GM19452 (cell line): ENCODE results near the gene ITGA8.
"Not testable (repeated sequence)": the region's sequence is repeated elsewhere in the genome, so short reads cannot be mapped to it uniquely, and the experiment has no call there.

Source experiments
- ATAC-seq: cut with Tn5 transposase; IDR thresholded peaks from one replicate; pipeline ENCODE4 v1.9.1; 2021; ENCODE audit not compliant: unreplicated experiment

ITGA8 gene

DNA sequence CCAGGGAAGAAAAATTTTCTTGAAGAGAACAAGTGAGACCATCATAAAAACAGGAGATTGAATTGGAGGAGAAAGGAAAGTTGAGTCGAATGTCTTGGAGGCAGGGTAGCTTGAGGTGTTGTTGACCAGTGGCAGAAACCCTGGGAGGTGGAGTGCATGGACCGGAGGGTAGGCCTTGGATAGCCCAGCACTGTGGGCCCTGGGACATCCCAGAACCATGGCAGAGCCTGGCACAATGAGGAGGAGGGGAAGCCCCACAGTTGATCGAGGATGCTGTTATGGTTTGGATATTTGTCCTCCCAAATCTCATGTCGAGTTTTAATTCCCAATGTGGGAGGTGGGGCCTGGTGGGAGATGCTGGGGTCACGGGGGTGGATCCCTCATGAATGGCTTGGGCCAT is 157.1 kb downstream of the ITGA8 start:
- ATAC-seq = no peak

DNA sequence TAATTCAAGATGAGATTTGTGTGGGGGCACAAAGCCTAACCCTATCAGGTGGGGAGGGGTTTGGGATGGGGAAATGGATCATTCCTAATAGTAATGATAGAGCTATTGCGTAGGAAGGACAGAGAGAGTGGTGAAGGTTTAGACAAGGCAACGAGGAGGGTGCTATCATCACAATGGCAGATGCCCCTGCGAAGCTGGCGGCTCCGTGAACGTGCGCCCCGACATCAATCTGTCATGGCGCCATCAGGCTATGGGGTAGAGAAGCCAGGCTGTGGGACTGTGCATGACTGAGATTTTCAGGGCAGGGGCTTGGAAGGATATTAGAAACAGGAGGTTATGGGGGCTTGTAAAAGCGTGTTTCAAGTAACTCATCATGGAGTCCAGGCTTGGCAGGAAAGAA is 157.6 kb downstream of the ITGA8 start:
- ATAC-seq = no peak

DNA sequence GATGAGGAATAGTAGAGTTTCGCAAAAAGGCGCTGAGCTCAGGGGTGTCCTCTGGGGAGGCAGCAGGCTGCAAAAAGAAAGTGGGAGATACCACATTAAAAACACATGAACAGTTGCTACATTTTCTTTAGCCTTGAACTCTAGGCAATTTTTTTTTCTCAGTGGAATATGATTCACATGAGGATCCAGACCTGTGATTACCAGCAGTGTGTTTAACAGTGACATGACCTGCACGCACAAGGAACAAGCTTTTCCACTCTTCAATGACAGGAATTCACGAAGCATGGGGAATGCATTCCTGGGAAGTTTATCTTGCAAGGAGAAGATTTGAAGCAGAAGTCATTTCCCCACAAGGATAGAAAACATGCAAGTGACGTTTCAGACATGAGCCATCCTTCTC is 161.6 kb downstream of the ITGA8 start:
- no peak for ATAC-seq

DNA sequence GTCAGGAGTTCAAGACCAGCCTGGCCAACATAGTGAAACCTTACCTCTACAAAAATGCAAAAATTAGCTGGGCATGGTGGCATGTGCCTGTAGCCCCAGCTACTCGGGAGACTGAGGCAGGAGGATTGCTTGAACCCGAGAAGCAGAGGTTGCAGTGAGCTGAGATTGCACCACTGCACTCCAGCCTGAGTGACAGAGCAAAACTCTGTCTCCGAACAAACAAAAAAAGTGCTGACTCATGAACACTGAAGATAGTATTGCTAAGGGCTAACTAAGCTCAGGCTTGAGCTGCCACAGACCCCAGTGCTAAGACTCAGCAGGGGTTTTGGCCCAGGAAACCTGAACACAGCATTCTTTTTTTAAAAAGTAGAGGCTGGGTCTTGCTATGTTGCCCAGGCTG is 162.6 kb downstream of the ITGA8 start:
- not testable (repeated sequence) for ATAC-seq

DNA sequence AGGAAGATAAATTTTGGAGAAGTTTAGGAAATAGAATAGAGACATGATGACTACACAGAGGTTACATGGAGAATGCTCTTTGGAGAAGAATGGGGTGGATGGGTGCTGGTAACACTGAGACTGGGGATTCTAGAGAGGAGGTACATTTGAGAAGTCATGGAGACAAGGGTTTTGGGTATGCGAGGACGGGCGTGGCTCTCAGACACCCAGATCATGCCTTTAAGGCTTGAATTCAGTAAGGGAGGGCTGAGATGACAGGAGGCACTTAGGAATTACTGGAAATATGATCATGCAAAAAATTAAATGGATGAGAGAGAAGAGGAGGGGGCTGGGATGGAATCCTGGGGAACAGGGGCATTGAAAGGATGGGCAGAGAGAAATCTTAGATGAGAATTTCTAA is 168.8 kb downstream of the ITGA8 start:
- ATAC-seq = no peak

DNA sequence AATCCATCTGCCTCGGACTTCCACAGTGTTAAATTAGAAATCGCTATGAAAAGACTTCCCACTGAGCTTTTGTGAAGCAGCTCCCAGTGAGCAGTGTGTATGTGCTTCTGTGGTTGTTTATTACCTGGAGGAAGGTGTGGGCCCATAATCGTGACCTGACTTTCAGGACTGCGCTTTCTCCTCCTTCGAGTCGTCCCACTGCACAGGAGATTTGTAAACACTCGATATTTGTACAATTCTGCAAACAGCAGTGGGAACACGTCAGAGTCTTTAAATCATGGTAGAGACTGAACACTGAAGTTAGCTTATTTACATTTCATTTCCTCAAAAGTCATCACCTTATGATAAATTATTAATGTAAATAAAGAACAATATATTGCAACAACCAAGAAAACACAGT is 171.4 kb downstream of the ITGA8 start:
- no peak for ATAC-seq

DNA sequence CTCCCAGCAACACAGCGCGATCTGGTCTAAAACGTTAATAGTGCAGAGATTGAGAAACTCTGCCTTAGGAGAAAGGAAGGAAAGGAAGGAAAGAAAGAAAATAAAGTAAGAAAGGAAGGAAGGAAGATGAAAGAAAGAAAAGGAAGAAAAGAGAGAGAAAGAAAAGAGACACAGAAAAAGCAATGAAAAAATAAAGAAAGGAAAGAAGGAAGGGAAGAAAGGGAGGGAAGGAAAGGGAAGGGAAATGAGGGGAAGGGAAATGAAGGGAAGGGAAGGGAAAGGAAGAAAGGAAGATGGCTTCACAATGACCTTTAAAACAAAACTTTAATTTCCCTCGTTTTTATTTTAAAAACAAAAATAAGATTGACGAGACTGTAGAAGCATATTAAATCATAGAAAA is 173.1 kb downstream of the ITGA8 start:
- no peak for ATAC-seq

DNA sequence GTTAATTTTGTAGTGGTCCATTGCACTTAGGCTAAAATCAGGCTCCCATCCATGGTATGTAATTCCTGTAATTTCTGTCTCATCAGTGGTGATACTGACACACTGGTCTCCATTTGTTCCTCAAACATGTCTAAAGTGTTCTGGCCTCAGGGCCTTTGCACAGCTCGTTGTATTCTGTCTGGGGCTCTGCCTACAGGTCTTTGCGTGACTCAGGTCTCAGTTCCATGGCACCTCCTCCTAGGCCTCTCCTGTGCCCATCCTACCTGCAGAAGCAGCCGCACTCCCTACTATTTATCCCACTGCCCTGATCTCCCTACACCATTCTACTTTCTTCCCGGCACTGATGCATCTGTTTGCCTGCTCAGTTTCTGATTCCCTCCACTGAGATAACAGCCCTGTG is 173.8 kb downstream of the ITGA8 start:
- no peak for ATAC-seq

DNA sequence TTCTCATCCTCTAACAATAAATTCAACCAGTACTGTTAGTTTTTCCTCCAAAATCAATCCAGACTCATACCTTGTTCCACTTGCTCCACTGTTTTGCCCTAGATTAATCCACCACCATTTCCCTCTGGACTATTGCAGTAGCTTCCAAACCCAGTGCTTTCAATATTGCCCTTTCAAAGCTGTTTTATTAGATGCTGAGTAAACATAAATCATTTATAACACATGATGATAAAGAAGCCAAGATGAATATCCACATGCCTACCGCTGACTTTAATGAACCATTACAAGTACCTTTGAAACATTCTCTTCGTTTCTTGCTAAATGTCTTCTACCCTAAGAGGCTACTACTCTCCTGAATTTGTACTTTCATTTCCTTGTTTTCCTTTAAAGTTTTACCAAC is 174.5 kb downstream of the ITGA8 start:
- ATAC-seq = no peak

DNA sequence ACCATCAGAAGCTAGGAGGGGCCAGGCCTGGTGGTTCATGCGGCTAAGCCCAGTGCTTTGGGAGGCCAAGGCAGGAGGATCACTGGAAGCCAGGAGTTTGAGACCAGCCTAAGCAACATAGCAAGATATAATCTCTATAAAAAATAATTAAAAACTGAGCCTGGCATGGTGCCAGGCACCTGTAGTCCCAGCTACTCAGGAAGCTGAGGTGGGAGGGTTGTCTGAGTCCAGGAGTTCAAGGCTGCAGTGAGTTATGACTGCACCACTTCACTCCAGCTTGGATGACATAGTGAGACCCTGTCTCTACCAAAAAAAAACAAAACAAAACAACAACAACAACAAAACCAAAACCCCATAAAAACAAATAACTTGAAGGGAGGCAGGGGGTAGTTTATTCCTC is 175.7 kb downstream of the ITGA8 start:
- ATAC-seq = no peak

DNA sequence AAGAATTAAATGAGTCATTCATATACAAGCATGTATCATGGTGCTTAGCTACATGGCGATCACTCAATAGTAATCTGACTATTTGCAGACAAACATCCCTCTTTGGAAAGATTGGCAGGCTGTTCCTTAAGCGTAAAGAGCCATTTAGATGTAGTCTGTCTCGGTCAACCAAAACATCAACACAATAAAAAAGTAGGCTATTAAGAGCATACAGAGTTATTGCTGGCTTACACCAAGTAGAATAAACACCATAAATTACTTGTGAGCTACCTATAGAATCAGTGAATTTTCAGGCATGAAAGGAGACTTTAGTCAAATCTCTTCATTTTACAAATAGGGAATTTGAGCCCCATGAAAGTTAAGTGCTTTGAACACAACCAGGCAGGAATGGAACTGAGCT is 176.9 kb downstream of the ITGA8 start:
- no peak for ATAC-seq

DNA sequence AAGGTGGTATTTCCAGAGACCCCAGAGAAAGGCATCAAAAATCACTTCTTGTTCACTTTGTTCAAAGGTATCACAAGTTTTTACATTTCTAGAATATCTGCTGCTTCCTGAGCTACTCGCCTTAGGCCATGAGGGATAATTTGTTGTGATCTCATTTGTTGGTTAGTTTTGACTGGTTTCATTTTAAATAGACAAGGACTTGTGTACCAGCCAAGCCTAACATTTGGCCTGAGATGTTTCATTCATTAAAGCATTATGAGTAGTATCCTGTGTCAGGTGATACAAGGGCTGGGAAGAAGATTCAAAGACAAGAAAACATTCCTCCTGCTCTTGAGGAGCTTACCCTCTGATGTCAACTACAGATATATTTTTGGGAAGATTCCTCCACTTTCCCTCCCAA is 178.3 kb downstream of the ITGA8 start:
- no peak for ATAC-seq

DNA sequence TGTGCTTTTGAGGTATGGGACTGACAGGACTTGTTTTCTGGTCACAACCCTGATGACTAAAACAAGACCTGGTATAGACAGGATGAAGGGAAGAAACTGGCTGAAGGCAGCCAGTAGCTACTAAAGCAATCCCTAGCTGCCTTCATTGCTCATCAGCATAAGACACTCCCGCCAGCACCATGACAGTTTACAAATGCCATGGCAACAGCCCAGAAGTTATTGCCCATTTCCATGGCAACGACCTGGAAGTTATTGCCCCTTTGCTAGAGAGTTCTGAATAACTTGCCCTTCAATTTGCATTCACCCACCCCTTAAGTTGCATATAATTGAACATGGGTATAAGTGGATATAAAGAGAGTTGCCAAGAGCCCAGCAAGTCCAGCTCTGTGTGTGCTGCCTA is 179.0 kb downstream of the ITGA8 start:
- ATAC-seq = no peak

DNA sequence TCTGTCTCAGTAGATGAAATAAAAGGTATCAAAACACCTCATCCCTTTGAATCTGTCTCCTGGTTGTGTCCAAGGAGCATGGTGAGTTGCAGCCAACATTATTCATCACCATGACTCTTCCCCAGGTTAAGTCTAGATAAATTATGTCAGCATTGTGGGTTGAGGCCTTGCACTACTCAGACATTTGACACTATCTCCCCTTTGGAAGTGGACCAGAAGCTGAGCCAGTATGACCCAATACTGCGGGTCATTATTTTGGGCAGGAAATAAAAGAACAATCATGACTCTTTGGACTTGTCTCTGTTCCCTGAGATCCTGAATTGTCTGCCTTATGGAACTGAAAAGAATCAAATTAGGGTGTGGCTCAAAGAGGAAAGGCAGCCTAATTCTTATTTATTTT is 180.5 kb downstream of the ITGA8 start:
- ATAC-seq = no peak

DNA sequence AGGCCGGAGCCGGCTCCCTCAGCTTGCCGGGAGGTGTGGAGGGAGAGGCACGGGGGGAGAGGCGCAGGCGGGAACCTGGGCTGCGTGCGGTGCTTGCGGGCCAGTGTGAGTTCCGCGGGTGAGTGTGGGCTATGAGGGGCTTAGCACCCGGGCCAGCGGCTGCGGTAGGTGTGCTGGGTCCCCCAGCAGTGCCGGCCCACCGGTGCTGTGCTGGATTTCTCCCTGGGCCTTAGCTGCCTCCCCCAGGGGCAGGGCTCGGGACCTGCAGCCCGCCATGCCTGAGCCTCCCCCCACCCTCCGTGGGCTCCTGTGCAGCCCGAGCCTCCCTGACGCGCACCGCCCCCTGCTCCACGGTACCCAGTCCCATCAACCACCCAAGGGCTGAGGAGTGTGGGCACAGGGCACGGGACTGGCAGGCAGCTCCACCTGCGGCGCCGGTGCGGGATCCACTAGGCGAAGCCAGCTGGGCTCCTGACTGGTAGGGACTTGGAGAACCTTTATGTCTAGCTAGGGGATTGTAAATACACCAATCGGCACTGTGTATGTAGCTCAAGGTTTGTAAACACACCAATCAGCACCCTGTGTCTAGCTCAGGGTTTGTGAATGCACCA is 184.7 kb downstream of the ITGA8 start:
- not testable (repeated sequence) for ATAC-seq

DNA sequence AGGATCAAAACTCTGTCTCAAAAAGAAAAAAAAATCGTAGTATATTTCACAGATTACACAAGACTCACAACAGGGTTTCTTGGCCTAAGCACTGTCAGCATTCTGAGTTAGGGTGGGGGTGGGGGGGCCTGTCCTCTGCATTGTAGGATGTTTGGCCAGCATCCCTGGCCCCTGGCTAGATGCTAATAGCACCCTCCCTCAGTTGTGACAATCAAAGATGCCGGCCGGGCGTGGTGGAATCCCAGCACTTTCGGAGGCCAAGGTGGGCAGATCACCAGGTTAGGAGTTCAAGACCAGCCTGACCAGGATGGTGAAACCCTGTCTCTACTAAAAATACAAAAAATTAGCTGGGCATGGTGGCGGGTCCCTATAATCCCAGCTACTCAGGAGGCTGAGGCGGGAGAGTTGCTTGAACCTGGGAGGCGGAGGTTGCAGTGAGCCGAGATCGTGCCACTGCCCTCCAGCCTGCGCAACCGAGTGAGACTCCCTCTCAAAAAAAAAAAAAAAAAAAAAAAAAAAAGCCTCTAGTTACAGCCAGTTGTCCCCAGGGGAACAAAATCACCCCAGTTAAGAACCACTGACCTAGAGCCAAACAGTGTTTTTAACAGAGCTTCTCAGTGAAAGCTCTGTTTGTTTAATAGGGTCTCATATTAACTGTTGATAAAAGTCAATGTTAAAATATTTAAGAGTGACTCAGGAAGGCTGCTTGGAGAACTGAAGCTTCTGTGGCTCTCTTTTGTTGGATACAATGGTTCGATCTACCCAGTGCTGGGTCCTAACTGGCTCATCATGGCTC is 187.6 kb downstream of the ITGA8 start:
- no peak for ATAC-seq

DNA sequence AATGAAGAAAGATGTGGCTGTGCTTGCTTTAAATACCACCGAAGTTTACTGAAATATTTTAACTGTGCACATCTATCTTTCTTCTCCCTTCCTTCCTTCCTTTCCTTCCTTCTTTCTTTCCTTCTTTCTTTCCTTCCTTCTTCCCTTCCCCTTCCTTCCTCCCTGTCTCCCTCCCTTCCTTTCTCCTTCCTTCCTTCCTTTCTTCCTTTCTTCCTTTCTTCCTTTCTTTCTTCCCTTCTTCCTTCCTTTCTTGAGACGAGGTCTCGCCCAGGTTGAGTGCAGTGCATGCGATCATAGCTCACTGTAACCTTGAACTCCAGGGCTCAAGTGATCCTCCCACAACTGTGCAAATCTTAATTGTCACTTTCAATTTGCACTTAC is 190.9 kb downstream of the ITGA8 start:
- ATAC-seq = no peak

DNA sequence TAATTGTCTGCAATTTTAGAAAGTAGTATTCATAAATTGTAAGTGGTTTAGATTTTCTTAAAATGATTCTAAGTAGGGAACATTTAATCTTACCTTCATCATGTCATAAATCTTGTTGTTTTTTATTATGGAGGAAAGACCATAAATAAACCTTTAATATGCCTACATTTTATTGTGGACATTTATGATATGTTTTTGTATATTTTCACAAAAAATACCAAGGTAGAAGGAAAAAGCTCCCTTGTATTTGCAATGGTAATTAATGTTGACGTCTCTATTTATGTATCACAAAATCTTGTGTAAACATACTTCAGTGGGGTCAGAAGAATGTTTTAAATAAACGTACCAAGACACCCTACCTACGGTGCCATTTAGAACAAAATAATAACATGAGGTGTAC is 193.0 kb downstream of the ITGA8 start:
- ATAC-seq = no peak

DNA sequence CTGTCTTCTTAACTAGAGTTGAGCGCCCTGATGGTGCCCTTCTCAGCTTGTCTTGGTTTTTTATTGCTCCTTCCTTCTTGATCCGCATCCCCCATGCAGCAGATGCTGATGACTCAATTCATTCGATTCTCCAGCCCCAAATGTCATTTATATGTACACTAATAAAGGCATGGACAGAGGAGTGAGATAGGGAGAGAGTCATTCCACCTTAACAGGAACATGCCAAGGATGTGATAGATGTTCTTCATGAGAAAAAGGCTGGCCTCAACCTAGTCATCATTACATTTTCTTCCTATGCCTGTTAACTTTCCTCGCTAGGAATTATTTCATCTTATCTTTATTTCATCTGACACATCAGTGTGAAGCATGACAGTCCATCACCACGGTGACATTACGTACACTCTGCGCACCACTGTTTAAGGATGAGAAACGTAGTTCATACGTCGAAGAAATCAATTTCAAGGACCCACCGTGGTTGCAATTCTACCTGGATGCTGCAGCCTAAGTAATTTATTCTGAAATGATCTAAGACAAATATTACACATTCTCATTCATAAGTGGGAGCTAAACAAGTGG is 198.3 kb downstream of the ITGA8 start:
- no peak for ATAC-seq

DNA sequence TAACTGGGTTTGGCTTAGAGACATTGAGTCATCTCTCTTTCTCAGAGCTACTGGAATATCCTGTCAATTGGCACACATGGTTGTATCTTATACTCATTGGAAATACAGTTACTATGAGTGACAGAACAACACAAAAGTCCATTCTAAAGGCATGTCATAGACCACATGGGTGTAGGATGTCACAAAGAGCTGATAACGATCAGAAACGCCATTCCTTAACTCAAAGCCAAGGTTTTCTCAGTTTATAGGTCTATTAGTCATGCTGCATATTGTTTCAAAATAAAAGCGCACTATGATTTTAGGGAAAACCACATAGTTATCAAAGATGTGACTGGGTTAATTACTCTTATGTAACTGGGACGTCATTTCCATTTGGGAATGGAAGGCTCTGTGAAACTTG is 201.5 kb downstream of the ITGA8 start:
- ATAC-seq = no peak

DNA sequence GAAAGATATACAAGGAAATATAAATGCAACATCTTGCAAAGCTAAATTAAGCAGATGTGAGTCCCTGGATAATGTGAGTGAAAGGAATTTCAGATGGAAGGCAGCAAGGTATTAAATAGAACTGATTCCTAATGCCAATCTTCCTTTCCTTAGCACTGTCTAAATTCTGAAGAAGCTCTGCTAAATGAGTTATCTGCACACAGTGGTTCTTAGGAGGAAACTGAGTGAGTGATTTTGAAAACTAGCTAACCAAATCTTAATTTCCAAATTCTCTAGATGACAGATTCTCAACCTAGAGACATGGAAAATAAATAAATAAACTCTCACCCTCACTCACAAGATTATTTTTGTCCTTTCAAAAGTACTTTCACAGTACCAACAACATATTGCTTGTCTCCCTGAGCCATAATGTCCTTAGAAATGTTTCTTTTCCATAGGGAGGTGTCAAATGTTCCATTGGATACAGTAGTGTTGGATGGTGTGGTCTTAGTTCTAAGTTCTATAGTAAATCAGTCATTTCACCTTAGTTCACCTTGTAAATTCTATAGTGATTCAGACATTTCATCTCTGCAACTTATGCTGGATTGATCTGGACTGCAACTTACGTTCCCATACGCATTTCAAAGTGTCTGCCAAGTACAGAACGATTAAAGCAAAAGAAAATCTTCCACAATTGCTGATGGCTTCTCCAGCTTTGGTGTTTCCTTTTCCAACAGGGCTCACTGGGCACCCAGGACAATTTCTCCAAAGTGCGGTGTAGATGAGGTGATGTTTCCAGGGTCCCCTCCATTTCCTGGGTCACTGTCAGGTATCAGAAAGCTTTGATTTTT is 203.3 kb downstream of the ITGA8 start:
- no peak for ATAC-seq

DNA sequence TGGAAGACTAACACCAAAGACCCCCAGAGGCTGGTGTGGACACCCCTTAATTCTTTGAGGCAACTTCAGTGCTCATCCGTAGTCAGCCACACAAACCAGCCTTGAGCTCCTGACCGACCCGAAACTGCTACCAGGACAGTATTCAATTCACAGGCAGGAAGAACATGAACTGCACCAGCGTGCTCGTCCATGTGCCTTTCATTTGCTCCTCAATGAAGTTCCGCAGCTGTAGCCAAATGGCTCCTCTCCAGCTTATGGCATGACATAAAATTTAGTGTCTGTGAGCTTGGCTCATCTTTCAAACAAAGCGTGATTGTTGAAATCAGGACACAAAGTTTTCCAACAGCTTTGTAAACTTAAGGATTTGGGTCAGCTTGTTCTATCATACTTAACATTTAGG is 204.5 kb downstream of the ITGA8 start:
- no peak for ATAC-seq
